ENCODE results near the gene CELF4. TPM values are rescaled to one million over a fixed set of nuclear protein-coding genes. Genes with fewer than 3 reads are reported as not detected.

The CELF4 gene
- total RNA-seq, 2 donors from 2014 or later: not detected

- Mint-ChIP-seq H3K9me3 (no peaks in the 10 kb centered on the region), H3K27ac (no peak overlapping the region), H3K36me3 (no peaks in the 10 kb centered on the region)
- ATAC-seq: no peak
- no peak for DNase-seq (ENCODE audit: low spot score in 2 of 2)
Observed at GRCh38 chr18:37419315-37419714, 146.3 kb downstream of the CELF4 start.

GRCh38 chr18:37414816-37415215, 150.8 kb downstream of the CELF4 start:
- H3K36me3 Mint-ChIP-seq: no peaks in the 10 kb centered on the region
- ATAC-seq (no peak), DNase-seq (ENCODE audit: low spot score in 2 of 2) (no peak)
- no peak overlapping the region for H3K27ac Mint-ChIP-seq
- no peaks in the 10 kb centered on the region for H3K9me3 Mint-ChIP-seq

GRCh38 chr18:37412829-37413228, 152.8 kb downstream of the CELF4 start:
- ATAC-seq: no peak
- DNase-seq (ENCODE audit: low spot score in 2 of 2): no peak
- H3K27ac Mint-ChIP-seq: no peak overlapping the region
- H3K36me3 Mint-ChIP-seq: no peaks in the 10 kb centered on the region
- H3K9me3 Mint-ChIP-seq: no peaks in the 10 kb centered on the region

- H3K9me3 Mint-ChIP-seq: no peaks in the 10 kb centered on the region
- no peaks in the 10 kb centered on the region for H3K36me3 Mint-ChIP-seq
- DNase-seq (ENCODE audit: low spot score in 2 of 2) (no peak), ATAC-seq (no peak)
- H3K27ac Mint-ChIP-seq: no peak overlapping the region
Observed at GRCh38 chr18:37412333-37412732, 153.3 kb downstream of the CELF4 start.

- ATAC-seq (no peak), DNase-seq (ENCODE audit: low spot score in 2 of 2) (no peak)
- Mint-ChIP-seq H3K9me3 (no peaks in the 10 kb centered on the region), H3K27ac (no peak overlapping the region), H3K36me3 (no peaks in the 10 kb centered on the region)
Observed at GRCh38 chr18:37409878-37410277, 155.7 kb downstream of the CELF4 start.

- ATAC-seq: no peak
- Mint-ChIP-seq H3K27ac (no peak overlapping the region), H3K9me3 (no peaks in the 10 kb centered on the region), H3K36me3 (no peaks in the 10 kb centered on the region)
- DNase-seq (ENCODE audit: low spot score in 2 of 2): no peak
Observed at GRCh38 chr18:37408676-37409265, 156.8 kb downstream of the CELF4 start.

GRCh38 chr18:37407571-37407970, 158.0 kb downstream of the CELF4 start:
- Mint-ChIP-seq H3K27ac (no peak overlapping the region), H3K36me3 (no peaks in the 10 kb centered on the region), H3K9me3 (no peaks in the 10 kb centered on the region)
- DNase-seq (ENCODE audit: low spot score in 2 of 2): no peak
- ATAC-seq: no peak

- Mint-ChIP-seq H3K36me3 (no peaks in the 10 kb centered on the region), H3K27ac (peak overlapping the region in 1 of 2 donors; percentile 29), H3K9me3 (no peaks in the 10 kb centered on the region)
- DNase-seq (ENCODE audit: low spot score in 2 of 2): no peak
- no peak for ATAC-seq
Observed at GRCh38 chr18:37405772-37406171, 159.8 kb downstream of the CELF4 start.

- Mint-ChIP-seq H3K9me3 (no peaks in the 10 kb centered on the region), H3K36me3 (no peaks in the 10 kb centered on the region), H3K27ac (peak overlapping the region in 1 of 2 donors; percentile 29)
- no peak for ATAC-seq
- DNase-seq (ENCODE audit: low spot score in 2 of 2): no peak
Observed at GRCh38 chr18:37405229-37405628, 160.4 kb downstream of the CELF4 start.

- DNase-seq (ENCODE audit: low spot score in 2 of 2) (no peak), ATAC-seq (no peak)
- Mint-ChIP-seq H3K27ac (no peak overlapping the region), H3K36me3 (no peaks in the 10 kb centered on the region), H3K9me3 (no peaks in the 10 kb centered on the region)
Observed at GRCh38 chr18:37403788-37404187, 161.8 kb downstream of the CELF4 start.

GRCh38 chr18:37403100-37403781, 162.4 kb downstream of the CELF4 start:
- ATAC-seq (no peak), DNase-seq (ENCODE audit: low spot score in 2 of 2) (no peak)
- Mint-ChIP-seq H3K36me3 (no peaks in the 10 kb centered on the region), H3K27ac (no peak overlapping the region), H3K9me3 (no peaks in the 10 kb centered on the region)

- Mint-ChIP-seq H3K27ac (no peak overlapping the region), H3K36me3 (no peaks in the 10 kb centered on the region), H3K9me3 (no peaks in the 10 kb centered on the region)
- ATAC-seq (no peak), DNase-seq (ENCODE audit: low spot score in 2 of 2) (no peak)
Observed at GRCh38 chr18:37402735-37403099, 162.9 kb downstream of the CELF4 start.

GRCh38 chr18:37400802-37401201, 164.8 kb downstream of the CELF4 start:
- no peak overlapping the region for H3K27ac Mint-ChIP-seq
- H3K9me3 Mint-ChIP-seq: no peaks in the 10 kb centered on the region
- ATAC-seq (no peak), DNase-seq (ENCODE audit: low spot score in 2 of 2) (no peak)
- no peaks in the 10 kb centered on the region for H3K36me3 Mint-ChIP-seq

GRCh38 chr18:37398248-37398920, 167.2 kb downstream of the CELF4 start:
- DNase-seq (ENCODE audit: low spot score in 2 of 2) (no peak), ATAC-seq (no peak)
- Mint-ChIP-seq H3K27ac (no peak overlapping the region), H3K9me3 (no peaks in the 10 kb centered on the region), H3K36me3 (no peaks in the 10 kb centered on the region)

GRCh38 chr18:37397814-37398213, 167.8 kb downstream of the CELF4 start:
- H3K36me3 Mint-ChIP-seq: no peaks in the 10 kb centered on the region
- H3K27ac Mint-ChIP-seq: no peak overlapping the region
- ATAC-seq: no peak
- DNase-seq (ENCODE audit: low spot score in 2 of 2): no peak
- no peaks in the 10 kb centered on the region for H3K9me3 Mint-ChIP-seq

GRCh38 chr18:37396971-37397720, 168.5 kb downstream of the CELF4 start:
- Mint-ChIP-seq H3K9me3 (no peaks in the 10 kb centered on the region), H3K27ac (no peak overlapping the region), H3K36me3 (no peaks in the 10 kb centered on the region)
- no peak for DNase-seq (ENCODE audit: low spot score in 2 of 2)
- ATAC-seq: no peak

GRCh38 chr18:37395631-37396030, 170.0 kb downstream of the CELF4 start:
- no peak for ATAC-seq
- no peak for DNase-seq (ENCODE audit: low spot score in 2 of 2)

More at GRCh38 chr18:37395631-37396030, 170.0 kb downstream of the CELF4 start:
- Mint-ChIP-seq H3K36me3 (no peaks in the 10 kb centered on the region), H3K27ac (no peak overlapping the region), H3K9me3 (no peaks in the 10 kb centered on the region)

Data from activated naive CD4-positive, alpha-beta T cell treated with anti-CD3 and anti-CD28 coated beads, Interleukin-2, amount 50 U/mL, for 72 hours (primary cell).